Fibroblast of villous mesenchyme (primary cell): ENCODE measurements around the gene CUL4A. TPM values are rescaled to one million over a fixed set of nuclear protein-coding genes. Genes with fewer than 3 reads are reported as not detected.
A peak's percentile ranks its signal among the peaks of the same experiment; 100 is the strongest.

Source experiments
- DNase-seq: peaks from one replicate; pipeline ENCODE4 v3.0.0-alpha.2; 2010; ENCODE audit warnings: low read depth
- H3K4me3 ChIP-seq: 2 replicates; pipeline ENCODE4 v1.5.1; 2011; ENCODE audit warnings: low read depth, mild to moderate bottlenecking, low read length
- CTCF ChIP-seq: IDR thresholded peaks from 2 replicates; pipeline ENCODE4 v1.5.1; 2012; ENCODE audit warnings: low read depth, mild to moderate bottlenecking, low read length; ENCODE audit not compliant: insufficient read depth
- total RNA-seq: library from RNA; depleted of rRNA; stranded (reverse); fragments of >200 nt; gene quantifications from 2 replicates; pipeline ENCODE4 v1.2.3, GENCODE V29; 2012

CUL4A gene
- total RNA-seq, 1 donor = 132 TPM

GRCh38 chr13:113170511-113170910 is 38.9 kb upstream of the CUL4A start:
- no peak for TF ChIP-seq CTCF
- no peak for DNase-seq
- H3K4me3 ChIP-seq = no peak overlapping the region

- DNase-seq = no peak
- H3K4me3 ChIP-seq = no peak overlapping the region
- TF ChIP-seq CTCF = no peak
Observed at GRCh38 chr13:113171250-113172125, 37.9 kb upstream of the CUL4A start.

- no peak for TF ChIP-seq CTCF
- no peak for DNase-seq
- no peak overlapping the region for H3K4me3 ChIP-seq
Observed at GRCh38 chr13:113172419-113172926, 36.9 kb upstream of the CUL4A start.

GRCh38 chr13:113176280-113176679 is 33.1 kb upstream of the CUL4A start:
- H3K4me3 ChIP-seq = no peak overlapping the region
- TF ChIP-seq CTCF = no peak
- DNase-seq = no peak

- TF ChIP-seq CTCF = no peak
- DNase-seq = no peak
- no peak overlapping the region for H3K4me3 ChIP-seq
Observed at GRCh38 chr13:113176822-113177221, 32.6 kb upstream of the CUL4A start.

- peak overlapping the region; percentile 10 for H3K4me3 ChIP-seq
- DNase-seq = peak; percentile 93
- TF ChIP-seq CTCF = no peak
Observed at GRCh38 chr13:113178070-113178895, 31.1 kb upstream of the CUL4A start.
